Endodermal cell (in vitro differentiated cells): ENCODE data around the gene TIMM44. TPM values are rescaled to one million over a fixed set of nuclear protein-coding genes. Genes with fewer than 3 reads are reported as not detected.

Experiments used
- DNase-seq: peaks from one replicate; pipeline ENCODE4 v3.0.0-alpha.2; 2017
- H3K27ac ChIP-seq: 2 replicates; pipeline ENCODE4 v1.5.1; 2013; ENCODE audit warnings: mild to moderate bottlenecking, low read depth, low read length, moderate library complexity
- H3K27me3 ChIP-seq: 2 replicates; pipeline ENCODE4 v1.6.1; 2013; ENCODE audit warnings: mild to moderate bottlenecking, low read length, moderate library complexity; ENCODE audit not compliant: insufficient read depth, control insufficient read depth, poor library complexity, severe bottlenecking
- H3K36me3 ChIP-seq: 2 replicates; pipeline ENCODE4 v1.7.0; 2013; ENCODE audit warnings: mild to moderate bottlenecking, low read length, moderate library complexity; ENCODE audit not compliant: control insufficient read depth, insufficient read depth
- H3K4me1 ChIP-seq: one replicate; pipeline ENCODE4 v1.7.0; 2013; ENCODE audit warnings: low read length; ENCODE audit not compliant: control insufficient read depth, insufficient read depth
- H3K4me3 ChIP-seq: 2 replicates; pipeline ENCODE4 v1.5.1; 2013; ENCODE audit warnings: mild to moderate bottlenecking, low read length, moderate library complexity
- H3K9ac ChIP-seq: 2 replicates; pipeline ENCODE4 v1.6.1; 2013; ENCODE audit warnings: mild to moderate bottlenecking, low read length, moderate library complexity; ENCODE audit not compliant: poor library complexity, severe bottlenecking; ENCODE audit errors: extremely low read depth
- H3K9me3 ChIP-seq: 2 replicates; pipeline ENCODE4 v1.6.1; 2013; ENCODE audit warnings: mild to moderate bottlenecking, low read length, moderate library complexity; ENCODE audit not compliant: control insufficient read depth
- H3K27ac Mint-ChIP-seq: 2 replicates; pipeline ENCODE4 v1.8.0; 2020; ENCODE audit warnings: mixed read lengths
- H3K27me3 Mint-ChIP-seq: 2 replicates; pipeline ENCODE4 v1.8.0; 2021; ENCODE audit warnings: mild to moderate bottlenecking, mixed read lengths; ENCODE audit not compliant: insufficient read depth
- H3K36me3 Mint-ChIP-seq: 2 replicates; pipeline ENCODE4 v1.8.0; 2020; ENCODE audit warnings: low read depth, mixed read lengths
- H3K4me1 Mint-ChIP-seq: 2 replicates; pipeline ENCODE4 v1.8.0; 2020; ENCODE audit warnings: mixed read lengths
- H3K4me3 Mint-ChIP-seq: 2 replicates; pipeline ENCODE4 v1.8.0; 2020; ENCODE audit warnings: mild to moderate bottlenecking, moderate library complexity, mixed read lengths
- H3K9me3 Mint-ChIP-seq: 2 replicates; pipeline ENCODE4 v1.8.0; 2020; ENCODE audit warnings: mild to moderate bottlenecking, mixed read lengths
- CTCF ChIP-seq: fragments of 200-600 bp; sonication (generic); conservative IDR thresholded peaks from 2 replicates; pipeline ENCODE4 v1.5.0; 2021; ENCODE audit warnings: antibody characterized with exemption, mild to moderate bottlenecking
- WGBS, 2 experiments: methylation state at CpG; one replicate each; pipeline versions ENCODE4 v1.1.5 to v1.1.7; 2013; ENCODE audit warnings: missing lambda C conversion rate in 2 of 2, mixed read lengths in 1 of 2; ENCODE audit not compliant: insufficient coverage in 1 of 2, insufficient read length in 1 of 2; 5-methylcytosine and 5-hydroxymethylcytosine counted together
- total RNA-seq, 2 donors: library from RNA; stranded (reverse); fragmentation: NEBNext Ultra II Directional in 1 of 2; extraction: Animal tissue kit (Norgen Biotek cat#: 25700) in 1 of 2; gene quantifications; 2 replicates in 1 of 2; 3 replicates in 1 of 2; pipeline ENCODE4 v1.2.1, GENCODE V29; 2021

TIMM44 gene
- total RNA-seq, 2 donors from 2014 or later, result 78.1 to 80.0 TPM

- Histone ChIP-seq H3K9ac (no peak overlapping the region), H3K27ac (no peak overlapping the region), H3K27me3 (no peaks in the 10 kb centered on the region), H3K36me3 (peaks cover 25% of the 10 kb centered on the region), H3K9me3 (no peaks in the 10 kb centered on the region), H3K4me3 (no peak overlapping the region), H3K4me1 (no peaks in the 10 kb centered on the region)
- no peak overlapping the region for H3K27ac Mint-ChIP-seq
- no peaks in the 10 kb centered on the region for H3K9me3 Mint-ChIP-seq
- H3K27me3 Mint-ChIP-seq, result no peaks in the 10 kb centered on the region
- H3K36me3 Mint-ChIP-seq, result peaks cover 9% of the 10 kb centered on the region
- H3K4me3 Mint-ChIP-seq, result no peak overlapping the region
- no peaks in the 10 kb centered on the region for H3K4me1 Mint-ChIP-seq
- no peak for TF ChIP-seq CTCF
- WGBS, 2 experiments, result 92% methylated on average over 11 of the region's 11 CpGs
- no peak for DNase-seq
Measured at GRCh38 chr19:7955696-7956095, 12.2 kb upstream of the TIMM44 start.

GRCh38 chr19:7953576-7953975, 10.1 kb upstream of the TIMM44 start:
- Histone ChIP-seq H3K27me3 (no peaks in the 10 kb centered on the region), H3K36me3 (peaks cover 10% of the 10 kb centered on the region), H3K9me3 (no peaks in the 10 kb centered on the region), H3K27ac (no peak overlapping the region), H3K4me1 (no peaks in the 10 kb centered on the region), H3K4me3 (no peak overlapping the region), H3K9ac (no peak overlapping the region)
- Mint-ChIP-seq H3K9me3 (no peaks in the 10 kb centered on the region), H3K4me3 (no peak overlapping the region), H3K27ac (no peak overlapping the region), H3K36me3 (peaks cover 7% of the 10 kb centered on the region), H3K27me3 (no peaks in the 10 kb centered on the region), H3K4me1 (no peaks in the 10 kb centered on the region)
- TF ChIP-seq CTCF, result no peak
- 78 to 89% methylated on average over 4 to 7 of the region's 7 CpGs for WGBS, 2 experiments
- DNase-seq, result no peak

DNA sequence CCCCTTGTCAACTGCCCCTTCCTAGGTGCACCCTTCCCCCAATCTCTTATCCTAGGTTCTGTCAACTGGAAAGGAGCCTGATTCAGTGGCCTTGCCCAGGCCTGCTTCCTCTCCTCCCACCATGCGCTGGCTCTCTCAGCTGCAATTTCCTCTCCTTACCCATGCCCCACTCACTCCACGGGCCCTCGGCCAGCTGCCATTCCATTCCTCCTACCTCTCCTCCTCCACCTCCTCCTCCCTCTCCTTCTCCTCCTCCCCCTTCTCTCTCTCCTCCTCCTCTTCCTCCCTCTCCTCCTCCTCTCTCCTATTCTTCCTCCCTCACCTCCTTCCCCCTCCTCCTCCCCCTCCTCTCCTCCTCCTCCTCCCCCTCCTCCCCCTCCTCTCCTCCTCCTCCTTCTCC, 9.6 kb upstream of the TIMM44 start:
- no peak for TF ChIP-seq CTCF
- H3K36me3 ChIP-seq, result peaks cover 5% of the 10 kb centered on the region
- no peak overlapping the region for H3K27ac ChIP-seq
- Mint-ChIP-seq H3K9me3 (no peaks in the 10 kb centered on the region), H3K27ac (no peak overlapping the region), H3K4me3 (no peak overlapping the region), H3K27me3 (no peaks in the 10 kb centered on the region), H3K36me3 (peaks cover 5% of the 10 kb centered on the region), H3K4me1 (no peaks in the 10 kb centered on the region)
- H3K27me3 ChIP-seq, result no peaks in the 10 kb centered on the region
- no peak overlapping the region for H3K4me3 ChIP-seq
- no peak overlapping the region for H3K9ac ChIP-seq
- H3K9me3 ChIP-seq, result peaks cover 2% of the 10 kb centered on the region
- H3K4me1 ChIP-seq, result no peaks in the 10 kb centered on the region
- WGBS, 2 experiments, result 73 to 78% methylated on average over 3 of the region's 3 CpGs
- DNase-seq, result no peak
